ENCODE results near the gene SCARB1.
A peak's percentile ranks its signal among the peaks of the same experiment; 100 is the strongest.

SCARB1 gene

GRCh38 chr12:124762791-124763593 lies 100.7 kb downstream of the SCARB1 start:
- H3K36me3 ChIP-seq (ENCODE audit: control insufficient read depth, insufficient read depth, low read length), result no peaks in the 10 kb centered on the region
- H3K9ac ChIP-seq (ENCODE audit: low read length), result no peak overlapping the region
- H3K4me3 ChIP-seq (ENCODE audit: low read length), result no peak overlapping the region
- peaks cover 29% of the 10 kb centered on the region for H3K4me1 ChIP-seq (ENCODE audit: control insufficient read depth, insufficient read depth, low read length)
- no peaks in the 10 kb centered on the region for H3K27me3 ChIP-seq (ENCODE audit: control insufficient read depth, insufficient read depth, low read length)
- no peak overlapping the region for H3K27ac ChIP-seq (ENCODE audit: low read depth, low read length)

GRCh38 chr12:124762384-124762783 lies 101.3 kb downstream of the SCARB1 start:
- Histone ChIP-seq H3K4me1 (ENCODE audit: control insufficient read depth, insufficient read depth, low read length) (peaks cover 29% of the 10 kb centered on the region), H3K4me3 (ENCODE audit: low read length) (no peak overlapping the region), H3K9ac (ENCODE audit: low read length) (no peak overlapping the region), H3K36me3 (ENCODE audit: control insufficient read depth, insufficient read depth, low read length) (no peaks in the 10 kb centered on the region), H3K27ac (ENCODE audit: low read depth, low read length) (no peak overlapping the region), H3K27me3 (ENCODE audit: control insufficient read depth, insufficient read depth, low read length) (no peaks in the 10 kb centered on the region)

GRCh38 chr12:124761871-124762270 lies 101.8 kb downstream of the SCARB1 start:
- Histone ChIP-seq H3K4me3 (ENCODE audit: low read length) (no peak overlapping the region), H3K4me1 (ENCODE audit: control insufficient read depth, insufficient read depth, low read length) (peaks cover 29% of the 10 kb centered on the region), H3K27ac (ENCODE audit: low read depth, low read length) (peak overlapping the region; percentile 34), H3K36me3 (ENCODE audit: control insufficient read depth, insufficient read depth, low read length) (no peaks in the 10 kb centered on the region), H3K9ac (ENCODE audit: low read length) (no peak overlapping the region), H3K27me3 (ENCODE audit: control insufficient read depth, insufficient read depth, low read length) (no peaks in the 10 kb centered on the region)

GRCh38 chr12:124761056-124761455 lies 102.6 kb downstream of the SCARB1 start:
- Histone ChIP-seq H3K4me3 (ENCODE audit: low read length) (no peak overlapping the region), H3K27ac (ENCODE audit: low read depth, low read length) (no peak overlapping the region)

GRCh38 chr12:124760560-124760959 lies 103.1 kb downstream of the SCARB1 start:
- Histone ChIP-seq H3K27me3 (ENCODE audit: control insufficient read depth, insufficient read depth, low read length) (no peaks in the 10 kb centered on the region), H3K4me1 (ENCODE audit: control insufficient read depth, insufficient read depth, low read length) (peaks cover 19% of the 10 kb centered on the region), H3K36me3 (ENCODE audit: control insufficient read depth, insufficient read depth, low read length) (no peaks in the 10 kb centered on the region), H3K27ac (ENCODE audit: low read depth, low read length) (no peak overlapping the region), H3K9ac (ENCODE audit: low read length) (no peak overlapping the region), H3K4me3 (ENCODE audit: low read length) (no peak overlapping the region)

More at GRCh38 chr12:124761056-124761455, 102.6 kb downstream of the SCARB1 start:
- no peaks in the 10 kb centered on the region for H3K27me3 ChIP-seq (ENCODE audit: control insufficient read depth, insufficient read depth, low read length)
- H3K36me3 ChIP-seq (ENCODE audit: control insufficient read depth, insufficient read depth, low read length), result no peaks in the 10 kb centered on the region
- no peak overlapping the region for H3K9ac ChIP-seq (ENCODE audit: low read length)
- H3K4me1 ChIP-seq (ENCODE audit: control insufficient read depth, insufficient read depth, low read length), result peaks cover 21% of the 10 kb centered on the region

- no peak overlapping the region for H3K4me3 ChIP-seq (ENCODE audit: low read length)
- H3K36me3 ChIP-seq (ENCODE audit: control insufficient read depth, insufficient read depth, low read length), result no peaks in the 10 kb centered on the region
- no peak overlapping the region for H3K27ac ChIP-seq (ENCODE audit: low read depth, low read length)
- H3K27me3 ChIP-seq (ENCODE audit: control insufficient read depth, insufficient read depth, low read length), result no peaks in the 10 kb centered on the region
- no peak overlapping the region for H3K9ac ChIP-seq (ENCODE audit: low read length)
- peaks cover 18% of the 10 kb centered on the region for H3K4me1 ChIP-seq (ENCODE audit: control insufficient read depth, insufficient read depth, low read length)
Measured at GRCh38 chr12:124759841-124760503, 103.7 kb downstream of the SCARB1 start.

GRCh38 chr12:124758266-124759220 lies 105.1 kb downstream of the SCARB1 start:
- Histone ChIP-seq H3K4me3 (ENCODE audit: low read length) (no peak overlapping the region), H3K27me3 (ENCODE audit: control insufficient read depth, insufficient read depth, low read length) (no peaks in the 10 kb centered on the region), H3K9ac (ENCODE audit: low read length) (no peak overlapping the region), H3K27ac (ENCODE audit: low read depth, low read length) (no peak overlapping the region), H3K36me3 (ENCODE audit: control insufficient read depth, insufficient read depth, low read length) (no peaks in the 10 kb centered on the region), H3K4me1 (ENCODE audit: control insufficient read depth, insufficient read depth, low read length) (peaks cover 22% of the 10 kb centered on the region)

- H3K4me1 ChIP-seq (ENCODE audit: control insufficient read depth, insufficient read depth, low read length), result peaks cover 26% of the 10 kb centered on the region
- peak overlapping the region; percentile 29 for H3K27ac ChIP-seq (ENCODE audit: low read depth, low read length)
Measured at GRCh38 chr12:124757329-124757728, 106.3 kb downstream of the SCARB1 start.

GRCh38 chr12:124756760-124757159 lies 106.9 kb downstream of the SCARB1 start:
- peak overlapping the region; percentile 29 for H3K27ac ChIP-seq (ENCODE audit: low read depth, low read length)
- no peaks in the 10 kb centered on the region for H3K36me3 ChIP-seq (ENCODE audit: control insufficient read depth, insufficient read depth, low read length)
- H3K4me1 ChIP-seq (ENCODE audit: control insufficient read depth, insufficient read depth, low read length), result peaks cover 21% of the 10 kb centered on the region
- no peak overlapping the region for H3K4me3 ChIP-seq (ENCODE audit: low read length)
- no peak overlapping the region for H3K9ac ChIP-seq (ENCODE audit: low read length)
- no peaks in the 10 kb centered on the region for H3K27me3 ChIP-seq (ENCODE audit: control insufficient read depth, insufficient read depth, low read length)

More at GRCh38 chr12:124757329-124757728, 106.3 kb downstream of the SCARB1 start:
- H3K27me3 ChIP-seq (ENCODE audit: control insufficient read depth, insufficient read depth, low read length), result no peaks in the 10 kb centered on the region
- no peak overlapping the region for H3K9ac ChIP-seq (ENCODE audit: low read length)
- no peak overlapping the region for H3K4me3 ChIP-seq (ENCODE audit: low read length)
- no peaks in the 10 kb centered on the region for H3K36me3 ChIP-seq (ENCODE audit: control insufficient read depth, insufficient read depth, low read length)

GRCh38 chr12:124756166-124756565 lies 107.5 kb downstream of the SCARB1 start:
- H3K4me3 ChIP-seq (ENCODE audit: low read length), result no peak overlapping the region
- no peak overlapping the region for H3K9ac ChIP-seq (ENCODE audit: low read length)
- no peaks in the 10 kb centered on the region for H3K36me3 ChIP-seq (ENCODE audit: control insufficient read depth, insufficient read depth, low read length)
- H3K4me1 ChIP-seq (ENCODE audit: control insufficient read depth, insufficient read depth, low read length), result peaks cover 21% of the 10 kb centered on the region
- peak overlapping the region; percentile 92 for H3K27ac ChIP-seq (ENCODE audit: low read depth, low read length)
- H3K27me3 ChIP-seq (ENCODE audit: control insufficient read depth, insufficient read depth, low read length), result no peaks in the 10 kb centered on the region

- H3K27ac ChIP-seq (ENCODE audit: low read depth, low read length), result peak overlapping the region; percentile 92
- H3K4me3 ChIP-seq (ENCODE audit: low read length), result no peak overlapping the region
- no peaks in the 10 kb centered on the region for H3K27me3 ChIP-seq (ENCODE audit: control insufficient read depth, insufficient read depth, low read length)
- no peak overlapping the region for H3K9ac ChIP-seq (ENCODE audit: low read length)
- H3K36me3 ChIP-seq (ENCODE audit: control insufficient read depth, insufficient read depth, low read length), result no peaks in the 10 kb centered on the region
- H3K4me1 ChIP-seq (ENCODE audit: control insufficient read depth, insufficient read depth, low read length), result peaks cover 21% of the 10 kb centered on the region
Measured at GRCh38 chr12:124755801-124756148, 107.9 kb downstream of the SCARB1 start.
